Kidney epithelial cell (primary cell): ENCODE results near the gene CPA2. TPM values are rescaled to one million over a fixed set of nuclear protein-coding genes. Genes with fewer than 3 reads are reported as not detected.

ENCODE experiments used
- DNase-seq: peaks from one replicate; pipeline ENCODE4 v3.0.0-alpha.2; 2010; ENCODE audit warnings: low read depth
- H3K27me3 ChIP-seq: 2 replicates; pipeline ENCODE4 v1.6.0; 2011; ENCODE audit warnings: low read length; ENCODE audit not compliant: control insufficient read depth, insufficient read depth
- H3K36me3 ChIP-seq: 2 replicates; pipeline ENCODE4 v1.5.1; 2011; ENCODE audit warnings: low read length; ENCODE audit not compliant: control insufficient read depth, insufficient read depth
- H3K4me3 ChIP-seq: 2 replicates; pipeline ENCODE4 v1.5.1; 2011; ENCODE audit warnings: low read depth, mild to moderate bottlenecking, control low read depth, low read length
- CTCF ChIP-seq: IDR thresholded peaks from 2 replicates; pipeline ENCODE4 v1.5.1; 2011; ENCODE audit warnings: mild to moderate bottlenecking, moderate library complexity, low read length, control low read depth, inconsistent platforms; ENCODE audit not compliant: insufficient read depth, poor library complexity, severe bottlenecking
- total RNA-seq: library from RNA; depleted of rRNA; stranded (reverse); fragments of >200 nt; gene quantifications from 2 replicates; pipeline ENCODE4 v1.2.3, GENCODE V29; 2015

Gene CPA2
- total RNA-seq: not detected in 2 replicates

DNA sequence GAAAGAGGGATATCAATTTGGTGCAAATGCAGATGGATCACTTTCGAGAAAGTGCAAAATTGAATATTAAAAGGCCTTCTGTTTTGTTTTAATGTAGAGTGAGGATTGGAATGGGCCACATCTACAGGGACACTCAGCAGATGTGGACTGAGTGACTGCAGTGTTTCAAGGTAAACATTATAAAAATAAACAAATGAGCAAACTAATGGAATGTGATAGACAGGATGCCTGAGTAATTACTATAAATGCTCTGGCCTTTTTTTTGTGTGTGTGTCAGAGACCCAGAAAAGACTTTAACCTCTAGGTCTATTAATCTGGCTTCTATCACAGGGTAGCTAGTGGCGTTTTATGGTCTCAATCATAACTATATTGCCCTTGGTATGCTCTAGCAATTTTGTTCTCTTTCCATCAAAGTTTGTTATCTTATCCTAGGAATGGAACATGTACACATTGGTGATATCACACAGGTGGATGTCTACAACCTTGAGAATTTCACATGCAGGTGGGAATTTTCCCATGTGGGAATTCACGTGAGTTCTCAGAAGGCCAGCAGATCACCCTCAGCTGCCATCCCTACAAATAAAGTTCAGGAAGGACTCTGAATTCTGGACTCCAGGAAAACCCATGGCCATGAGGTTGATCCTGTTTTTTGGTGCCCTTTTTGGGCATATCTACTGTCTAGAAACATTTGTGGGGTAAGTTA, at the start of gene CPA2:
TSS of gene CPA2 (plus strand) at position 606 of the 703 bp plus-strand sequence. CDS start at position 625, 19 bp downstream.
- no peak for DNase-seq
- H3K36me3 ChIP-seq: no peaks in the 10 kb centered on the region
- no peak for TF ChIP-seq CTCF
- H3K27me3 ChIP-seq: no peaks in the 10 kb centered on the region
- H3K4me3 ChIP-seq: no peak within 1 kb of the TSS

DNA sequence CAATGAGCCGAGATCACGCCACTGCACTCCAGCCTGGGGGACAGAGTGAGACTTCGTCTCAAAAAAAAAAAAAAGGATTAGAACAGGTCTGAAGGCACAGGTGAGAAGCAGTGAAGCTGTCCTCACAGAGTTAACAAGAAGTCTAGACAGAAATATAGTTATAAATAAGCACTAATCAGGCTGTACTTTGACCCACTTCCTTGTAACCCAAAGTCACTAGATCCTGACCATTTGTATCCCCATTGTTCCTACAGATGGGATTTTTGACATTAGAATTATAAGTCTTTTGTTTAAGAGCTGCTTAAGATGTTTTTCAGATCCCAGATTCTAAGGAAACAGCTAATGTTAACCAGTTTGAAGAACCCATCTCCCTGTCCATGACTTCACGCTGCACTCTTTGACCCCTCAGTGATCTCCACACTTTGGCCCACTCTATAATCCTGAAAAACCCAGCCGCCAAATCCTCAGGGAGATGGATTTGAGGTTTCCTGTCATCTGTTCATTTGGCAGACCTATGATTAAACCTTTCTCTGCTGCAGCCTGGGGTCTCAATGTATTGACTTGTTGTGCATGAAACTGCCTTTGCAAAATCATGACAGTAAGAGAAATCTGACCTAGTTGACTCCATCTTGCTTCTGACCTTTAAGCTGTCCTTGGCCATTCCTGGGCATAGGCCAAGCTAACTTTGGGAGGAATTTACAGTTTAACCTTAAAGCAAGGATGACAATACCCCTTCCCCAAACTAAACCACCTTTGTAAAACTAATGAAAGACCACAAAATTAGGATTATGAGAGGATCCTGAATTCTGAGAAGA, 47.6 kb upstream of the CPA2 start:
- DNase-seq: no peak
- TF ChIP-seq CTCF: no peak
- H3K27me3 ChIP-seq: no peaks in the 10 kb centered on the region
- H3K4me3 ChIP-seq: no peak overlapping the region
- H3K36me3 ChIP-seq: no peaks in the 10 kb centered on the region

DNA sequence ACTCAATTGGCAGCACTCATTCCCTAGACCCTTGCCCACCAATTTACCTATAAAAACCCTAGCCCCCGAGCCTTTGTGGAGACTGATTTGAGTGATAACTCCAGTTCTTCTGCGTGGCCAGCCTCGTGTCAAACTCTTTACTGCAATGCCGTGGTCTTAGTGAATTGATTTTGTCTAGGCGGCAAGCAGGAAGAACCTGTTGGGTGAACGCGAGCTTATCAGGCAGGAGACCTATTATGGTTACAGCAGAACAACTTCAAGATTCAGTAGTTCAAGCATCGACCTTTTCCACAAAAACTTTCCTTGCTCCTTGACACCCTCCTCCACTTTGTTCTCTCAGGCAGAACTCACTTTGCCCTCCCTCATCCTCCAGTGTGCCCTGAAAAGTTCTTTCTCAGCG, 46.8 kb upstream of the CPA2 start:
- TF ChIP-seq CTCF: no peak
- Histone ChIP-seq H3K27me3 (no peaks in the 10 kb centered on the region), H3K36me3 (no peaks in the 10 kb centered on the region), H3K4me3 (no peak overlapping the region)
- DNase-seq: no peak

- TF ChIP-seq CTCF: no peak
- H3K27me3 ChIP-seq: no peaks in the 10 kb centered on the region
- no peaks in the 10 kb centered on the region for H3K36me3 ChIP-seq
- no peak for DNase-seq
- no peak overlapping the region for H3K4me3 ChIP-seq
These were observed 44.9 kb upstream of the CPA2 start for GRCh38 chr7:130221746-130222145.

- Histone ChIP-seq H3K36me3 (no peaks in the 10 kb centered on the region), H3K27me3 (no peaks in the 10 kb centered on the region), H3K4me3 (no peak overlapping the region)
- TF ChIP-seq CTCF: no peak
- no peak for DNase-seq
These were observed 43.0 kb upstream of the CPA2 start for GRCh38 chr7:130223646-130224045.
